GM12878 (cell line): ENCODE measurements around the gene DNAJC15. TPM values are rescaled to one million over a fixed set of nuclear protein-coding genes. Genes with fewer than 3 reads are reported as not detected.

Experiments used
- ATAC-seq: fragments of 200-7000 bp; cut with Tn5 transposase; 3 replicates; pipeline ENCODE4 v1.9.1; 2020; ENCODE audit warnings: mild to moderate bottlenecking, moderate library complexity
- BruUV-seq: library from RNA; stranded (reverse); fragments of 400-500 nt; replicated peaks from 2 replicates; lab custom pipeline; 2021; lab: Mats Ljungman, UMichigan
- CTCF ChIA-PET: fragments of 300-600 bp; sonication (Branson Sonifier 250); formaldehyde crosslinking; extraction: SDS; loops from one replicate; lab custom pipeline; 2021; ENCODE audit warnings: inconsistent platforms; lab: Yijun Ruan, JAX
- POLR2A ChIA-PET: fragments of 350-600 bp; formaldehyde crosslinking; extraction: SDS; loops from one replicate; lab custom pipeline; 2021; ENCODE audit warnings: inconsistent platforms; lab: Charles Lee
- RAD21 ChIA-PET: fragments of 300-600 bp; sonication (Branson Sonifier 250); formaldehyde crosslinking; loops from one replicate; lab custom pipeline; 2023; ENCODE audit warnings: antibody characterized with exemption; ENCODE audit not compliant: unreplicated experiment; lab: Charles Lee
- SMC1A ChIA-PET: fragments of 300-600 bp; sonication (Branson Sonifier 250); formaldehyde crosslinking; loops from one replicate; lab custom pipeline; 2023; ENCODE audit not compliant: unreplicated experiment, uncharacterized antibody; lab: Charles Lee
- DNase-seq: peaks from one replicate; pipeline ENCODE4 v3.0.0-alpha.2; 2011; ENCODE audit warnings: low read depth, low spot score
- FAIRE-seq: peaks from 3 replicates; lab custom pipeline; 2011; peaks lifted over from hg19 to GRCh38; lab: Jason Lieb, UNC
- H2AFZ ChIP-seq: 2 replicates; pipeline ENCODE4 v1.6.0; 2011; ENCODE audit warnings: low read depth, low read length, control low read depth; ENCODE audit not compliant: control insufficient read depth
- H3K27ac ChIP-seq: 2 replicates; pipeline ENCODE4 v1.5.1; 2011; ENCODE audit warnings: control low read depth; ENCODE audit not compliant: control insufficient read depth, insufficient read depth
- H3K27me3 ChIP-seq, 2 experiments: replicated peaks in 1 of 2; 2 replicates each; pipeline versions ENCODE4 v1.6.0 to v1.6.1; 2011; ENCODE audit warnings: low read length in 1 of 2; ENCODE audit not compliant: control insufficient read depth in 2 of 2, insufficient read depth in 2 of 2
- H3K36me3 ChIP-seq, 2 experiments: 2 replicates each; pipeline ENCODE4 v1.5.1; 2011; ENCODE audit warnings: low read length in 1 of 2; ENCODE audit not compliant: control insufficient read depth in 2 of 2, insufficient read depth in 2 of 2
- H3K4me1 ChIP-seq: 2 replicates; pipeline ENCODE4 v1.6.1; 2011; ENCODE audit warnings: mild to moderate bottlenecking, low read length, moderate library complexity, mixed read lengths; ENCODE audit not compliant: control insufficient read depth, insufficient read depth
- H3K4me2 ChIP-seq: 2 replicates; pipeline ENCODE4 v1.6.0; 2011; ENCODE audit warnings: control low read depth; ENCODE audit not compliant: control insufficient read depth, insufficient read depth
- H3K4me3 ChIP-seq: fragments of 200-600 bp; sonication (generic); 2 replicates; pipeline ENCODE4 v1.5.1; 2016
- H3K79me2 ChIP-seq: 2 replicates; pipeline ENCODE4 v1.6.0; 2011; ENCODE audit warnings: low read length; ENCODE audit not compliant: control insufficient read depth, insufficient read depth
- H3K9ac ChIP-seq: 2 replicates; pipeline ENCODE4 v1.8.0; 2011; ENCODE audit warnings: low read length, control low read depth, mixed read lengths; ENCODE audit not compliant: control insufficient read depth, insufficient read depth
- H3K9me3 ChIP-seq: replicated peaks from 3 replicates; pipeline ENCODE4 v1.5.1; 2011; ENCODE audit warnings: mild to moderate bottlenecking, low read length; ENCODE audit not compliant: control insufficient read depth, insufficient read depth
- H4K20me1 ChIP-seq: 2 replicates; pipeline ENCODE4 v1.6.0; 2011; ENCODE audit not compliant: control insufficient read depth, insufficient read depth
- BHLHE40 ChIP-seq, 2 experiments: fragments of 450-650 bp in 1 of 2; IDR thresholded peaks; 2 replicates each; pipeline ENCODE4 v1.6.1; 2011 to 2017; ENCODE audit warnings: low read depth in 2 of 2, borderline replicate concordance in 1 of 2, improper control_type of control experiment in 1 of 2, low read length in 1 of 2, mild to moderate bottlenecking in 1 of 2
- CBX3 ChIP-seq: fragments of 200-600 bp; sonication (generic); IDR thresholded peaks from 2 replicates; pipeline ENCODE4 v1.6.1; 2016; ENCODE audit warnings: low read depth, borderline replicate concordance
- CHD1 ChIP-seq: IDR thresholded peaks from 2 replicates; pipeline ENCODE4 v1.6.1; 2012; ENCODE audit warnings: low read depth, low read length, improper control_type of control experiment
- IKZF2 ChIP-seq, 2 experiments: fragments of 450-650 bp; IDR thresholded peaks; 2 replicates each; pipeline ENCODE4 v1.6.1; 2017; ENCODE audit warnings: mild to moderate bottlenecking in 2 of 2, moderate library complexity in 2 of 2
- MEF2A ChIP-seq: IDR thresholded peaks from 2 replicates; pipeline ENCODE4 v1.6.1; 2011; ENCODE audit warnings: low read depth, mild to moderate bottlenecking, low read length, moderate library complexity; ENCODE audit not compliant: insufficient read depth
- NBN ChIP-seq: fragments of 450-650 bp; IDR thresholded peaks from 2 replicates; pipeline ENCODE4 v1.6.1; 2016
- POLR2A ChIP-seq: IDR thresholded peaks from 2 replicates; pipeline ENCODE4 v1.6.1; 2011; ENCODE audit warnings: low read depth, mild to moderate bottlenecking, low read length
- POLR2AphosphoS2 ChIP-seq: IDR thresholded peaks from 2 replicates; pipeline ENCODE4 v1.6.1; 2011; ENCODE audit warnings: low read depth, mild to moderate bottlenecking, low read length, improper control_type of control experiment, moderate library complexity
- RAD21 ChIP-seq: IDR thresholded peaks from 2 replicates; pipeline ENCODE4 v1.6.1; 2011; ENCODE audit warnings: mild to moderate bottlenecking, low read depth, low read length, moderate library complexity; ENCODE audit not compliant: insufficient read depth
- RCOR1 ChIP-seq: conservative IDR thresholded peaks from 2 replicates; pipeline ENCODE4 v1.6.1; 2012; ENCODE audit warnings: low read depth, low read length, improper control_type of control experiment
- RUNX3 ChIP-seq: IDR thresholded peaks from 2 replicates; pipeline ENCODE4 v1.6.1; 2012; ENCODE audit warnings: low read length, inconsistent platforms
- ZBED1 ChIP-seq: IDR thresholded peaks from 2 replicates; pipeline ENCODE4 v1.6.1; 2016; ENCODE audit warnings: borderline replicate concordance
- ZNF384 ChIP-seq: IDR thresholded peaks from 2 replicates; pipeline ENCODE4 v1.6.1; 2012; ENCODE audit warnings: low read depth, mild to moderate bottlenecking, low read length, improper control_type of control experiment, borderline replicate concordance
- ZSCAN29 ChIP-seq: fragments of 450-650 bp; IDR thresholded peaks from 2 replicates; pipeline ENCODE4 v1.6.1; 2017; ENCODE audit warnings: mild to moderate bottlenecking, moderate library complexity
- WGBS: methylation state at CpG from one replicate; pipeline ENCODE4 v1.1.6; 2016; ENCODE audit warnings: low lambda C conversion rate; ENCODE audit not compliant: insufficient replicate concordance, insufficient coverage; ENCODE audit errors: missing lambda C conversion rate; 5-methylcytosine and 5-hydroxymethylcytosine counted together
- in situ Hi-C: fragments of 300-500 bp; cut with MboI; formaldehyde crosslinking; loops from 9 replicates; pipeline ENCODE4 v1.14.3; 2018; ENCODE audit warnings: mixed read lengths
- intact Hi-C: fragments of 100-400 bp; cut with micrococcal nuclease; formaldehyde crosslinking; loops from one replicate; pipeline ENCODE4 v1.14.2; 2022; ENCODE audit not compliant: unreplicated experiment
- polyA plus RNA-seq, 11 experiments: library from polyadenylated mRNA; depleted of rRNA in 4 of 11; unstranded in 6 of 11; stranded (reverse) in 5 of 11; fragments of >200 nt; fragmentation: Nextera tagmentation in 4 of 11; fragmentation: Illumina TruSeq in 1 of 11; extraction: Ambion mirVana in 4 of 11; extraction: Trizol in 1 of 11; gene quantifications; 1 replicate in 1 of 11; 2 replicates in 10 of 11; pipeline versions ENCODE4 v1.2.1 to v1.2.3, GENCODE V29; 2011 to 2016; ENCODE audit warnings: inconsistent platforms in 2 of 11, missing spikeins in 2 of 11, low read depth in 1 of 11
- total RNA-seq, 4 experiments: library from RNA; depleted of rRNA in 3 of 4; stranded (reverse); fragments of >200 nt in 3 of 4; fragmentation: Illumina TruSeq in 1 of 4; extraction: Trizol in 1 of 4; gene quantifications; 2 replicates each; pipeline versions ENCODE4 v1.2.1 to v1.2.3, GENCODE V29; 2013 to 2021

DNAJC15 gene
- total and polyA plus RNA-seq, 10 of the 15 experiments (the other 5 are each of a cell fraction or from before 2014, with no cell fraction given) = 13.1 to 104 (median 54.4) TPM

DNA sequence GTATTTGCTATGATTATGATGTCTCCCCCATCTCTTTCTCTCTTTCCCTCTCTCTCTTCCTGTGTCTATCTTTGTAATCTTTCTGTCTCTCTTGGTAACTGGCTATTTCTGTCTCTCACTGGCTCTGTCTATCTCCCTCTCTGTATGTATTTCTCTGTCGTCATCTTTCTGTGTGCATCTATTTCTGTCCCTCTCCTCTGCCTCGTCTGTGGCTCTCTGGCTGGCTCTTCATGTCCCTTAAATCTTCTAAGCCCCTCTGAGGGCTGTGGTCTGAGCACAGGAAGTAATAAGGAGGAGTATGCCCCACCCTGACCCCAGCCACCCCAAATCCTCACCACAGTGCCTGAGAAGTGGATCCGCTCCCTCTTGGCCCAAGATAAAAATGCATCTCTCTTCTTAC, 104.4 kb downstream of the DNAJC15 start:
- H3K4me1 ChIP-seq = 0 out of 2 replicates have a peak, but pooled peaks cover 8% of the 10 kb centered on the region
- SMC1A ChIA-PET = interaction anchor here (1.0 to 1.7 kb wide), 3 partner anchors 33 to 43 kb away, joined by 3 to 5 read pairs (median 3); no protein-coding TSS in a partner anchor
- no peak for TF ChIP-seq CBX3
- 0 out of 4 replicates have a peak, but pooled peaks of 1 of the 2 experiments have one; percentile 10 for TF ChIP-seq IKZF2 (IDR thresholded peaks at IDR 0.05)
- TF ChIP-seq CHD1 = no peak
- no peak for TF ChIP-seq RCOR1
- 0 out of 2 replicates have a peak, but pooled peaks have one; percentile 29 for TF ChIP-seq MEF2A
- TF ChIP-seq POLR2A = no peak
- TF ChIP-seq ZNF384 = no peak
- no peak for TF ChIP-seq ZSCAN29
- no peak for TF ChIP-seq RAD21
- TF ChIP-seq POLR2AphosphoS2 = no peak
- no peak for TF ChIP-seq NBN
- peak; percentile 19; the same call in 1 of the 2 replicates for TF ChIP-seq RUNX3
- TF ChIP-seq BHLHE40 (IDR thresholded peaks at IDR 0.05; ENCODE audit: borderline replicate concordance in 1 of 2, low read depth in 2 of 2, low read length in 1 of 2) = no peak
- TF ChIP-seq ZBED1 = no peak
- no peaks in the 10 kb centered on the region for H4K20me1 ChIP-seq
- H3K27me3 ChIP-seq = no peaks in the 10 kb centered on the region
- in situ Hi-C loops = no loop called here
- H3K9ac ChIP-seq = no peak overlapping the region
- POLR2A ChIA-PET = no interaction called here
- CTCF ChIA-PET = interaction anchor here (0.7 to 1.1 kb wide), 2 partner anchors 45 to 156 kb away, joined by 3 to 4 read pairs; no protein-coding TSS in a partner anchor
- FAIRE-seq = no peak
- 0% methylated on average over 3 of the region's 3 CpGs for WGBS
- no peak for DNase-seq
- peak overlapping the region; percentile 40; the same call in 1 of the 2 replicates for H3K4me2 ChIP-seq
- BruUV-seq = no TSS peak
- no peak overlapping the region for H3K27ac ChIP-seq
- intact Hi-C loops = no loop called here
- no peaks in the 10 kb centered on the region for H3K36me3 ChIP-seq
- no peaks in the 10 kb centered on the region for H3K79me2 ChIP-seq
- peak overlapping the region; percentile 42 for H2AFZ ChIP-seq
- H3K4me3 ChIP-seq = 0 out of 2 replicates have a peak overlapping the region, but pooled peaks have one; percentile 7
- peak; percentile 58 for ATAC-seq
- no peaks in the 10 kb centered on the region for H3K9me3 ChIP-seq
- RAD21 ChIA-PET = no interaction called here
